NCI-H1436 (cell line): ENCODE data around the gene GOLGB1.
"Not testable (repeated sequence)": the region's sequence is repeated elsewhere in the genome, so short reads cannot be mapped to it uniquely, and the experiment has no call there.

Source experiments
- DNase-seq: peaks from one replicate; lab custom pipeline; 2025; lab: John Stamatoyannopoulos, UW

GOLGB1 gene

DNA sequence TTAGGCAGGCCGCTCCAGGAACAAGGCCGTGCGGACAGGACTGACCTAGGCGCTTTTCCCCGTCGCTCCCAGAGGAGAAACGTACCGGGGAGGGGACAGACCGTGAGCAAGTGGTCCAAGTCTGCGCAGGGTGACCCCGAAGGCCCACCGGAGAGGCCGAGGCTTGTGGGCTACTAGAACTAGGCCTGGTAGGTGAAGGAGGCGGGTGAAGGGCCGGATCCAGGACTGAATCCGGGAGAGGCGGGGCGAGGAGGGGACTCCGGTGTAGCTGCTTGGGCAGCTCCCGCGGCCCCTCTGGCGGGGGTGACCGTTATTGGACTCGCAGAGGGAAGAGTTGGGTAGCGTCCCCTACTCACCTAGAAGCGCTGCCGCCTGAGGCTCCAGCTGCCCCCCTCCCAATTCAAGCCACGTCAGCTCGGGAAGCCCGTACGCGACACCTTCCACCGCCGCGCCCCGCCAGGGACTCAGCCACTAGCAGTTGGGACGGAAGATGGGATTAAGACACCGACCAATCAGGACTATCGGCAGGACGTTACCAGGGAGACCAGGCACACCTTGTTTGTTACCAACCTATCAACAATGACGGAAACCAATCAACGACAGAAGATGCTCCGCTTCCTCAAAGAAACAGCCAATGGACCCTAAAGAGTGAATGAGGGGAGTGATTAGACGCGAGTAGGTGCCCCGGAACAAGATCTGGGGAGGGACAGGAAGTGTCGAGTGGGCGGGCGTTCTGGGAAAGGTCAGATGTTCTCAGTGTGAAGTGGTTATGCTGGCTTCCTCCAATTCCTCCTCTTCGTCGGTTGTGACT, at the start of gene GOLGB1:
GOLGB1 (minus strand) TSS at position 466 of the 811 bp plus-strand sequence. CDS start 18,770 bp downstream, outside the sequence.
- DNase-seq, result peak; percentile 100

GRCh38 chr3:121796970-121797369, 47.4 kb upstream of the GOLGB1 start:
- DNase-seq, result no peak

DNA sequence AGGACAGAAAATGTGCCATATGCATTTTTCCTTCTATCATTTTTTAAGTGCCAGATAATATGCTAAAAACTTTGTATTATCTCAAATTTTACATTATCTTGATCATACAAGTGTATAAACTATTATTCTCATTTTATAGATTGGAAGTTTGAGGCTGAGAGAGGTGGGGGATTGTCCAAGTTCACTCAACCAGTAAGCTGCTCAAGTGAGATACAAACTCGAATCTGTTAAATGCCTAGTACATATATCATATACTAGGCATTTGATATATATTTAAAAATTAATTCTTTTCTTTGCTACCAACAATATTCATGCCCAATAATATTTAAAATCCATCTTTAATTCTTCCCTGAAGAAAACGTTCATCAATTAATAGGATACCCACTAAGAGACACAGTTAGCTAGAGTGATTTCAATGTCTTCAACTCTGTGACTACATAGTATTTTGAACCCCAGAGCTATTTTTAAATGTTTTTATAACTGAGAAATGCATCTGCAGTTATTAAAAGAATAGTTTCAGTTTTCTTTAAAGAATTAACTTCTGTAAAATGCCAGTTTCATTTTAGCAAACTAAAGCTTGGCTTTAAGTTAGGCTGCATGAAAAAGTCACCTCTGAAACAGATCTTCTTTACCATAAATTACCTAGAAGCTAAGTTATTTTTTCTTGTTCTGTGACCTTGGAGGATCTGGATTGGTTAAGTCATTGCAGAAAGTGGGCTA, 44.9 kb upstream of the GOLGB1 start:
- DNase-seq, result no peak

DNA sequence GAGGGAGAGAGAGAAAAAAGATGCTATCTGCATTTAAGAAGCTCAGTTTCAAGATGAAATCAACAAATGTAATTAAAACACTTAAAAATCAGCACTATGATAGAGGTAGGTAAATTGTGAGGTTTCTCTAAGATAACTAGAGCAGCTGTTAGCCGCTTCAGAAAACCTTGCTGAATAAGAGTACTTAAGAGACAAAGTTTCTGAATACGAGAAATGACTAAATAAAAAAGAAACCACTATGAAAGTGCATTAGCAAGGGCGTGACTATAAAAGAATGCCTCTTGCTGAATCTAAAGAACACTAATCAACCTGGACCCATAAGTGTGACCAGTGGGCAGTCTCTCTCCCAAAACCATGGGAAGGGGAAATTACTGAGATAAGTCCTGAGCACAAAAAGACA, 43.5 kb upstream of the GOLGB1 start:
- no peak for DNase-seq

DNA sequence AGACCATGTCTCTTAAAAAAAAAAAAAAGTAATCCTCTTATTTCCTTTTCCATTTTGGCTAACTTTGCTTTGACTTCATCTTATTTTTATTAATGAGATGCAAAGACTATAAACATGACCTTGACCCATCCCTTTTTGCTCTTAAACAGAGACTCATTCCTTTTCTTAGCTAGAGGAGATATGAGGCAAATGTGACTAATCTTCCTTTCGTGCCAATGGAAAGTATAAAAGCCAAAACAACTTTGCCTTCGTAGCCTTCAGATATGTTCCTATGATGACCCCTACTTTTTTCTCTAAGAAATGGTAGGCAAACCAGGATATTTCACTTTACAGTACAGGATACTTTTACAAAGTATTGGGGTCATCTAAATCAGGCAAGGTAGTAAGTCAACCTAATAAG, 36.9 kb upstream of the GOLGB1 start:
- no peak for DNase-seq

- not testable (repeated sequence) for DNase-seq
Observed at GRCh38 chr3:121782784-121783183, 33.2 kb upstream of the GOLGB1 start.

GRCh38 chr3:121781611-121782010, 32.1 kb upstream of the GOLGB1 start:
- DNase-seq, result no peak

DNA sequence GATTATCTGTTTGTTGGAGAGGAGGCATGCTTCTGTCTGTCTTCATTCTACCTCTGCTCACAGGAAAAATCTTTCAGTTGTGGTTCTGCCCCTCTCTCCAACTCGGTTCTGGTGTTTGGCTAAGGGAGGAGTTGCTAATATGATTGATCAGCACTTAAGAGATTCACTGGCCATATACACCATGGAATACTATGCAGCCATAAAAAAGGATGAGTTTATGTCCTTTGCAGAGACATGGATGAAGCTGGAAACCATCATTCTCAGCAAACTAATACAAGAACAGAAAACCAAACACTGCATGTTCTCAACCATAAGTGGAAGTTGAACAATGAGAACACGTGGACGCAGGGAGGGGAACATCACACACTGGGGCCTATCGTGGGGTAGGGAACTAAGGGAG, 25.6 kb upstream of the GOLGB1 start:
- DNase-seq, result not testable (repeated sequence)

- no peak for DNase-seq
Observed at GRCh38 chr3:121769246-121769645, 19.7 kb upstream of the GOLGB1 start.

GRCh38 chr3:121768452-121768851, 18.9 kb upstream of the GOLGB1 start:
- DNase-seq, result no peak

DNA sequence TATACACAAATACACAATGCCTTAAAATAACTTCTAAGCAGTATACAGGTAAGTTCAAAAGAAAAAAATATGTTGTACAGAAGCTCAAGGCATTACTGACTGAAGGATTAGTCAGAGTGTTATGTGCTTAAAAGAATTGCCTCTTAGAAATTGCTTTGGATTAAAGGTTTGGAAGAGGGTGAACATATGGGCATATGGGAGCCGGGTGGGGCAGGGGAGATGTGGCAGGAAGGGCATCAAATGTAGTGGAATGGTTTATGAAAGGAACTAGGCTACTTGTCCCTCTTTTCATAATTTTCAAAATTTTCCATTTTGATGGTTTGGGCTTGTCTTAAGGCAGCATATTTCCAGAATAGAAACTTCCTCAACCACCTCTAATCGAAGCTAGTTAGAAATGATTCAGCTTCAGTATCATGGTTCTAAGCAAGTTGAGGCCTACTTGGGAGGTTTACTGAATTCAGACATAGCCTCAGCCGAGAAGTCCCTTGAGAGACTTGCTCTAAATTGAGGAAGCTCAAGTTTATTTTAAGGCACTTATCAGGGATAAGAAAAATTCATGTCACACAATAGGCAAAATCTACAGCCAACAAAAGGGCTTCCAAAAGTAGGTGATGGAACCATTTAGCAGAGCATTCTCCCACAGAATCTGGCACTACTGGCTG, 10.1 kb upstream of the GOLGB1 start:
- DNase-seq, result no peak

GRCh38 chr3:121758727-121759450, 9.3 kb upstream of the GOLGB1 start:
- DNase-seq, result no peak

DNA sequence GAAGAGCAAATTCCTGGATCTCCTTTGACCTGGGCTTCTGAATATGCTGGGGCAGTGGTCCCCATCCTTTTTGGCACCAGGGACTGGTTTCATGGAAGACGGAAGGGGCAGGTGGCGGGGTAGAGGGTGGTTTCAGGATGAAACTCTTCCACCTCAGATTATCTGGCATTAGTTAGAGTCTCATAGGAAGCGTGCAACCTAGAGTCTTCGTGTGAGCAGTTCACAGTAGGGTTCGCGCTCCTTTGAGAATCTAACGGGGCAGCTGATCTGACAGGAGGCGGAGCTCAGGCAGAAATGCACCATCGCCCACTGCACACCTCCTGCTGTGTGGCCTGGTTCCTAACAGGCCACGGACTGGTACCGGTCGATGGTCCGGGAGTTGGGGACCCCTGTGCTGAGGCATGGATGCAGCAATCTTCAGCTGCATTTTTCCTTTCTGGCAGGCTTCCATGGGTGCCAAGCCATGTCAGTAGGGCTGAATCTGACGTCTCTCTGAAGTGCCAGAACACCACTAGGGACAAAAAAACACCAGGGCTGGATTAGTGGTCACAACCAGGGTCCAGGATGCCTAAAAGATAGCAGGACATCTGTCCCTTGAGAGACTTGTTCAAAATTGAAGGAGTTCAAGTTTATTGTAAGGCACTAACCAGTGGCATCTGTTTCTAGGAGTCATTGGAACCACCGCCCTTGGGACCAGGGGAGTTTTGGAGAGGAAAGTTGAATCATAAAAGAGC, 8.4 kb upstream of the GOLGB1 start:
- DNase-seq, result no peak

GRCh38 chr3:121757087-121757811, 7.7 kb upstream of the GOLGB1 start:
- DNase-seq, result no peak

- DNase-seq, result no peak
Observed at GRCh38 chr3:121752772-121753171, 3.2 kb upstream of the GOLGB1 start.

- no peak for DNase-seq
Observed at GRCh38 chr3:121752261-121752660, 2.7 kb upstream of the GOLGB1 start.

DNA sequence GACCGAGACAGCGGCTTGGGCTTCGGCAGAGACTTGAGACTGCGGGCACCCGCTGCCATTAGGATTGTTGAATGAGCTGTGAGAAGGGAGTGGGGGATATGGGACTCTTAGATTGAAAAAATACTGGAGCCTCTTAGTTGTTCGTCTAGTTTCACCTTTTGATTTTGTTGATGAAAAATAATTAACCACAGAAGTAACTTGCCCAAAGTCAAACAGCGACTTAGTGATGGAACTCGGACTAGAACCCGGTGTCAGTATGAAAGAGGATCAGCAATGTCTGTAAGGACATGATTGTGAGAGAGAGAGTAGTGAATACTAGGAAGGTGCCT, 510 bp upstream of the GOLGB1 start:
- no peak for DNase-seq

GRCh38 chr3:121748680-121749275, 763 bp downstream of the GOLGB1 start:
- DNase-seq, result no peak

DNA sequence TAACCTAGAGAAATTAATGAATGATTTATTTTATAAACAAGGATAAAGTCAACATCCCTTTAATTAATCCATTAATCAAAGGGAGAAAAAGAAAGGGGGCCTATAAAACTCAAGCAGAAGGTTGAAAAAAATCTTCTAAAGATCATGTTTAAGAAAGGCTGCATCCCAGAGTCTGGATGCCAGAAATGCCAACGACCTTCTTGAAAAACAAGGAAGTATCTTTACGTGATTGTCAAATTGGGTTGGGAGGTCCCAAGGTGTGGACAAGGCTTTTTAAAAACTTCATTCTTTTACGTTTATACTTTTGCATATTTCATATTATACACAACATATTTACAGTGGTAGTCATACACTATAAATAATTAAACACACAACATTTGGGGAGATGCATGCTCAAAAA, 1.6 kb downstream of the GOLGB1 start:
- DNase-seq, result no peak

- DNase-seq, result not testable (repeated sequence)
Observed at GRCh38 chr3:121743106-121743505, 6.4 kb downstream of the GOLGB1 start.

GRCh38 chr3:121740896-121741295, 8.6 kb downstream of the GOLGB1 start:
- no peak for DNase-seq
